C4-2B (cell line): Measurements from ENCODE around the gene KIF26B.

Experiments used
- ZFX ChIP-seq: fragments of 450-650 bp; IDR thresholded peaks from 2 replicates; pipeline ENCODE4 v1.6.1; 2017
- TF ChIP-seq, protein P1 (sequence below): fragments of 450-650 bp; conservative IDR thresholded peaks from 2 replicates; pipeline ENCODE4 v1.5.1; 2017; ENCODE audit warnings: mild to moderate bottlenecking

DNA sequence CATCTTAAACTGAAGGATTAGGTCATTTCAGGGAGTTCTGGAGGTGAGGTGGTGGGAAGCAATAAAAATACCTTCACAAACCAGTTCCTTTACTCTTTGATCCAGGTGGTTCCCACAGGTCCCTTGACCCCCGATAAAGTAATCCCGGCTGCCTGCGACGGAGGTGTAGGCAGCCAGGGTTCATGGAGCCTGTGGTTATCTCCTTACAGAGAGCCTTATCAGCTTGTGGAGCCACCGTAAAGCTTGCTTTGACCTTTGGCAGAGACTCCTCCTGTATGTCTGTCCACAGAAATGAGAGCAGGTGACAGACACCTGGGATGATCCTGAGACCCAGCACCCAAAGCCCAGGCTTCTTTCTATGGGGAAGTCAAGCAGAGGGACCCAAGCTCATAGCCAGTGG lies 243.4 kb downstream of the KIF26B start:
- TF ChIP-seq, protein P1, sequence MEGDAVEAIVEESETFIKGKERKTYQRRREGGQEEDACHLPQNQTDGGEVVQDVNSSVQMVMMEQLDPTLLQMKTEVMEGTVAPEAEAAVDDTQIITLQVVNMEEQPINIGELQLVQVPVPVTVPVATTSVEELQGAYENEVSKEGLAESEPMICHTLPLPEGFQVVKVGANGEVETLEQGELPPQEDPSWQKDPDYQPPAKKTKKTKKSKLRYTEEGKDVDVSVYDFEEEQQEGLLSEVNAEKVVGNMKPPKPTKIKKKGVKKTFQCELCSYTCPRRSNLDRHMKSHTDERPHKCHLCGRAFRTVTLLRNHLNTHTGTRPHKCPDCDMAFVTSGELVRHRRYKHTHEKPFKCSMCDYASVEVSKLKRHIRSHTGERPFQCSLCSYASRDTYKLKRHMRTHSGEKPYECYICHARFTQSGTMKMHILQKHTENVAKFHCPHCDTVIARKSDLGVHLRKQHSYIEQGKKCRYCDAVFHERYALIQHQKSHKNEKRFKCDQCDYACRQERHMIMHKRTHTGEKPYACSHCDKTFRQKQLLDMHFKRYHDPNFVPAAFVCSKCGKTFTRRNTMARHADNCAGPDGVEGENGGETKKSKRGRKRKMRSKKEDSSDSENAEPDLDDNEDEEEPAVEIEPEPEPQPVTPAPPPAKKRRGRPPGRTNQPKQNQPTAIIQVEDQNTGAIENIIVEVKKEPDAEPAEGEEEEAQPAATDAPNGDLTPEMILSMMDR, result no peak
- TF ChIP-seq ZFX, result no peak
